HG03108 (cell line): ENCODE data around the gene IGFBP7.
"Not testable (repeated sequence)": the region's sequence is repeated elsewhere in the genome, so short reads cannot be mapped to it uniquely, and the experiment has no call there.

Experiments used
- ATAC-seq: cut with Tn5 transposase; IDR thresholded peaks from one replicate; pipeline ENCODE4 v1.9.1; 2021; ENCODE audit warnings: moderate library complexity; ENCODE audit not compliant: unreplicated experiment

Gene IGFBP7

DNA sequence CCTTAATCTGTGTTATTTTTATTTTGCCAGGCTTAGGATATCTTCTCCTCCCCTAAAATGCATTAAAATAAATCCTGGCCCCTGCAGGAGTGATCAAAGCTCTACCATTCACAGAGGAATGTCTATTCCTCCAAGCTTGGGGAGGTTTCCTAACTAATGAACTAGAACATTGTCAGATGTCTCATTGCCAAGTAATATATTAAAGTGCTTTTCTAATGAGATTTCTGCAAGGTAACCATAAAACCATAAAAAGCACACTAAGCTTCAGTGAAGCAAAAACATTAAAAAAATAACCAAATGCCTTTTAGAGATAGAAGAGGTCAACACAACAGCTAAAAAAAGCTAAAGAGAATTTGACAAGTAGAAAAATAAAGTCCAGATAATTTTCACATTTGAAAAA lies 34.8 kb downstream of the IGFBP7 start:
- no peak for ATAC-seq

DNA sequence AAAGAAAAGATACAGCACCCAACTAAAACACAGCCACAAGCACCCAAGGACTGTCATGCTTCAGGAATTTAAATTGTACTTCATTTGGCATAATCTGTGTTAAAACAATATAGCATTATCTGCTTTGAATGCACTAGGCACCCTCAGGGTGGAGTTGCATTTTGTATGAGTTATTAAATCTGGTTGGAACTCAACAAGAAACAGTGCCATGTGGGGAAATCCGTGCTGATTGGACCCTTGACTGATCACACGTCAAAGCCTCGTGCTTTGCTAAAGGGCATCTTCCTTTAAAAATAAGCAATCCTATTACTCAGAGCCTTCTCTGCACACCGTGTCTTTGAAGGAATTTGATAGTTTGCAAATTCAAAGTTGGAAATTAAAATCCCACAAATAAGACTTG lies 35.4 kb downstream of the IGFBP7 start:
- no peak for ATAC-seq

DNA sequence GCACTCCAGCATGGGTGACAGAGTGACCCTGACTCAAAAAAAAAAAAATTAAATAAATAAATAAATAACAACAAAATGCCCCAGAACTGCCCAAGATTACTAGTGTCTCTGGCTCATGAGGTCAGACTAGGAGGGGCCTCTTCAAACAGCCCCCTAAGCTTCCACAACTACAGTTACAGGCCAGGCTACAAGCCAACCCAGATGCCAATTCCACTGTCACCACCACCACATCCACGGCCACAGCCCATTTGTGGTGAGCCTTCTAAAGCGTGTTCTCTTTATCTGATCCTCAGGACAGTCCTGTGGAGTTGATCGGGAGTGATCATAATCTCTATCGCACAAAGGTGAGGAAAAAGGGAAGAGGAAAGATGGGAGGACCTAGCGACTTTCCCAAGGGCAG lies 36.6 kb downstream of the IGFBP7 start:
- ATAC-seq = no peak

DNA sequence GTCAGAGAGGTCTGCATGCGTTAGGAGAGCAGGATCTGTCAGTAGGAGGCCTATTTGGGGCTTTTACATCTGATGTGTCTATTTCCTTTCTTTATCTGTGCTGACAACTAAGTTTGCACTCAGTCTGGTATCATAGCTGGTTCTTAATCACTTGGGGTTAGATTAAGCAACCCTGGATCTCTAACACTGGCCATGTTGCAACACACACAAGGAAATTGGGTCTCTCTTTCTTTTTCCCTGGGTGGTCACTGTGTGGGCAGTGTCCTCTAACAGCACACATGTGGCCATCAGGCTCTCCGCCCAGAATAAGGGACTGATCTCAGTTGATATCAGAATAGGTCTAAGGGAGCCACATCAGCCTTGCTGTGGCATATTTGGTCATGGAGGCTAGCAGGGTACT lies 38.9 kb downstream of the IGFBP7 start:
- ATAC-seq = no peak

DNA sequence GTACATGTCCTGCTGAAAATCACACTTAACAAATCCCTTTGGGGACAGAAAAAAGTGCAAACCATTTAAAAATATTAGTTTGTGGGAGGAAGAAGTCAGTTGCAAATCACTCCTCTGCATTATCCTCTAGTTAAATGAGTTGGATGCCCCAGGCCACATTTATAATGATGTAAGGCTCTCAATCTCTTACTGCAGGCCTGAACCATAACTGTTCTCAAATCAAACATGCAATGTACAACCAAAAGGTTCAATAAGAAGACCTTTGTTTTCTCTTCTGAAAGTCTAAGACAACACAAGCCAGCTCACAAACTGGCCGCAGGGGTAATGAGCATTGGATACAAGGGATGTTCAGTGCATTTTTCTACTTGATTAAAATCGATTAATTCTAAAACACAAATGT lies 39.7 kb downstream of the IGFBP7 start:
- ATAC-seq = no peak

DNA sequence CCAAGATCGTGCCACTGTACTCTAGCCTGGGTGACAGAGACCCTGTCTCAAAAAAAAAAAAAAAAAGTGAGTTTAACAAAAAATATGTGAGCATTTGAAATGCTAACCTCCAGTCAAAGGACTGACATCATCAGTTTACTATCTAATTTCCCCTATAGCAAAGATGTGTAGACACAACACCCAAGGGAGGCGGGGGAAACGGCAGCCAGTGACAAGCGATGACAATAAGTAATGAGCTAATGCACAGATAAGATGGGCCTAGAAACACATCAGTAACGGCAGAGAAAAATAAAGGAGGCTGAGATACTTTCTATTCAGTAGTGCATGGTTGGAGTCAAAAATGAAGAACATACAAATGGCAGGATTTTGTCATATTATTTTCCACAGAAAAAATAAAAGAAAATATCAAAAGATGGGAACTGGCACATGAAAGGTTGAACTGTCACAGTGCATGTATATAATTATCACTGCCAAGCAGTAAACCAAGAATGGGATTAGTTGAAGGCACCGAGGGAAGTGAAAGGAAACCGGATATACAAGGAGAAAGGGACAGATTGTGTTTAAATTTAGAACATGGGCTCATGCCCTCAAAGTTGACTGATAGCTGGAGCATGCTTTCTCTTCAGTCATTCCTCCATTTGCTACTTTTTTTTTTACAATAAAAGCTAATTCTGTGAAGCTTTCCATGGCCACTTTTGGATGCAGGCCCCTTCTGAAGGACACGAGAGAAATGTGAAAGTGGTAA lies 41.8 kb downstream of the IGFBP7 start:
- ATAC-seq = no peak

DNA sequence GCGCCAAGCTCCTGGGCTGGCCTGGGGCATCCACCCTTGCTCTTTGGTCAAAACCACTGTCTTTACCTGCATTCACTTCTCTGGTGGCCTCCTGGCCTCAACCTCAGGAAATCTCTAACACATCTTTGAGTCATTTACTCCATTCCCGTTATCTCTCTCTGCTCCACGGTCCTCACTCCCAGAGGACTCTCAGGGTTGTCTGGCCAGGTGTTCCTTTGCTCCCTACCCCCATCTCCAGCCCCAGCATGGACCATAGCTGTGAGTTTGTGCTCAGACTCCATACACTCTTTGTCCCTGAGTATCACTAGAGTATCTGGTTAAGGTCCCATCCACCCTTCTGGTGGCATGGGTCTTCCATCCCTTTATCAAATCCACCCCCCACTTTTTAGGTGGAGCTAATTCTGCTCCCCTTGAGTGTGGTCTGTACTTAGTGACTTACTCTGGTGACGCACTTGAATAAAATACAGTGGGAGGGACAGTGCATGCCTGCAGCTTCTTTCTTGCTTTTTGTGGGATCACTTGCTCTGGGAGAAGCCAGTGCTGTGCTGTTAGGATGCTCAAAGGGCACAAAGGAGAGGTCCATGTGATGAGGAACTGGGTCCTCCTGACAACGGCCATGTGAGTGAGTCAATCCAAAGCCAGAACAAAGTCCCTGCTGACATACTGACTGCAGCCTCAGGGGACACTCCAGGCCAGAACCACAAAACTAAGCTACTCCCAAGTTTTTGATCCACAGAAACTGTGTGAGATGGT lies 44.3 kb downstream of the IGFBP7 start:
- no peak for ATAC-seq

DNA sequence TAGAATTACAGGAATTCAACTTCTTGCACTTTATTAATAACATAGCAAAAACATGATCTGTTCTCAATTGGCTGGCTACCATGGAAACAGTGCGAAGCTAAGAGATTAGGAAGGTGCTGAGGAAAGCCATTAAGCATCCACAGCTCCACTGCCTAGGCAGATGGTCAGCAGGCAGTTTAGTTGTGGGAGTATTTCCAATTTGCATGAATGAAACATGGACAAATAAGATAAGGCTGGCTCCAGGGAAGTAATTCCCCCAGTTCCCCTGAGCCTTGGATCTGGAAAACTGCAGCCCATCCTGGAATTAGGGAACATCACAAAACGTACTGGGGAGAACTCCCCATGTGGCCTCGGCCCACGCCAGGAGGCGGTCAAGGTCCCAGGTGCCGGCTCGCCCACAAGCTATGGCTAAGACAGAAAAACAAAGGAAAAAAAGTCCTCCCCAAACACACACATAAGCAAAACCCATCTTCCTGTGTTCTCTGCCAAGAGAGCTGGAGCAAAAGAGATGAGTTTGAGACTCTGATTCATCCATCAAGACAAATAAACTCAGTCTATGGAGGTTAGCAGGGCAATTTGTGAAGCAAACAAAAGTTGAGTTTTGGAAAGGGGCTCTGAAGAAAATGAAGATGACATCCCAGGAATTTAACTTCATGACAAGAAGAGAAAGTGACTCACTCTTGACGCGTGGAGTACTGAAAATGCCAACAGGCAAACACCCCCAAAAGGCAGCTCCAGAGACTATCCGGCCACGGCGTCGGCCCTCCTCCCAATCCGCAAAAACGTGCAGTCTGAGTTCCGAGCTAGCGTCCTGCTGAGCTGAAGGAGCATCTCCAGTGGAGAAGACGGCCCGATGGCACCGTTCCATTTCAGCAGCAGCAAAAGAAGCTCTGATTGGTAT lies 45.1 kb downstream of the IGFBP7 start:
- no peak for ATAC-seq

DNA sequence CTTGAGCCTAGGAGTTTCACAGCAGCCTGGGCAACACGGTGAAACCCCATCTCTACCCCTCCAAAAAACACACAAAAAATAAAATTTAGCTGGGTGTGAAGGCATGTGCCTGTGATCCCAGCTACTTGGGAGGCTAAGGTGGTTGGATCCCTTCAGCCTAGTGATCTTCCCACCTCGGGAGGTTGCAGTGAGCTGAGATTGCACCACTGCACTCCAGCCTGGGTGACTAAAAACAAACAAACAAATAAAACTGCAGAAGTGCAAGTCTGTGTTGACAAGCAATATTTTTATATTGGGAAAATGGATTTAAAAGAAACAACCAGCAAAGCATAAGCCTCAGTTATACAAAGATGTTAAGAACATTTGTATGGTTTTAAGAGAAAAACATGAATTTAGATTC lies 46.1 kb downstream of the IGFBP7 start:
- ATAC-seq = no peak

DNA sequence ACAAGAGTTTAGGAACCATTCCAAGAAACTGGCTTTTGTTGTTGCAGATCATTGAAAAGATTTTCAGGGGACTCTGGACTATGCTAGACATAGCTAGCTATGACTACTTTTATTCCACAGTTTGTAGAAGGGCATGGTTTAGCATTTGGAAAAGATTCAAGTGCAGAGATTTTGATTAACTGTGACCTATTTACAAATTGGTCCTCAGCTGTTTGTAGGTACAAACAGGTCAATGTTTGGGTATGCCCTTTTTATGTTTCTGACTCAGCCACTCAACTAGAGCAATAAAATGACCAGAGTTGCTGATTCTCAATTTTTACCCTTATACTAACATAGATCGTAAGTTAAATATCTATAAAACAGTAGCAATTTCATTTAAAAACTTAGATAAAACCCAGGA lies 46.7 kb downstream of the IGFBP7 start:
- ATAC-seq = no peak

DNA sequence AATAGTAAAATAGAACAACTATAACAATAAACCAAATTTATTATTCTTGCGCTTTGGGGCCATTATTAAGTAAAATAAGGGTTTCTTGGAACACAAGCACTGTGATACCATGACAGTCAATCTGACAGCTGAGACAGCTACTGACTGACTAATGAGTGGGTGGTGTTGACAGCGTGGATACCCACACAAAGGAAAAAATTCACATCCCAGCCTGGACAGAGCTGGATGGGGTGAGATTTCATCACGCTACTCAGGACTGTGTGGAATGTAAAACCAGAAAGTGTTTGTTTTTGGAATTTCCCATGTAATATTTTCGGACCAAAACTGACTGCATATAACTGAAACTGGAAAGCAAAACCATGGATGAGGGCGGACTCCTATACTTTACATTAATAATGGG lies 48.8 kb downstream of the IGFBP7 start:
- no peak for ATAC-seq

DNA sequence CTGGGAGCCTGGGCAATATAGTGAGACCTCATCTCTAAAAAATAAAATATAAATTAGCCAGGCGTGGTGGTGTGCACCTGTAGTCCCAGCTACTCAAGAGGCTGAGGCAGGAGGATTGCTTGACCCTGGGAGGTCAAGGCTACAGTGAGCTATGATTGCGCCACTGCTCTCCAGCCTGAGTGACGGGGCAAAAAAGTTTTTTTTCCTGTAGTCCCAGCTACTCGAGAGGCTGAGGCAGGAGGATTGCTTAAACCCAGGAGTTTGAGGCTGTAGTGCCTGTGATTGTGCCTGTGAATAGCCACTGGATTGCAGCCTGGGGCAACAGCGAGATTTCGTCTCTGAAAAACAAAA lies 49.5 kb downstream of the IGFBP7 start:
- not testable (repeated sequence) for ATAC-seq

DNA sequence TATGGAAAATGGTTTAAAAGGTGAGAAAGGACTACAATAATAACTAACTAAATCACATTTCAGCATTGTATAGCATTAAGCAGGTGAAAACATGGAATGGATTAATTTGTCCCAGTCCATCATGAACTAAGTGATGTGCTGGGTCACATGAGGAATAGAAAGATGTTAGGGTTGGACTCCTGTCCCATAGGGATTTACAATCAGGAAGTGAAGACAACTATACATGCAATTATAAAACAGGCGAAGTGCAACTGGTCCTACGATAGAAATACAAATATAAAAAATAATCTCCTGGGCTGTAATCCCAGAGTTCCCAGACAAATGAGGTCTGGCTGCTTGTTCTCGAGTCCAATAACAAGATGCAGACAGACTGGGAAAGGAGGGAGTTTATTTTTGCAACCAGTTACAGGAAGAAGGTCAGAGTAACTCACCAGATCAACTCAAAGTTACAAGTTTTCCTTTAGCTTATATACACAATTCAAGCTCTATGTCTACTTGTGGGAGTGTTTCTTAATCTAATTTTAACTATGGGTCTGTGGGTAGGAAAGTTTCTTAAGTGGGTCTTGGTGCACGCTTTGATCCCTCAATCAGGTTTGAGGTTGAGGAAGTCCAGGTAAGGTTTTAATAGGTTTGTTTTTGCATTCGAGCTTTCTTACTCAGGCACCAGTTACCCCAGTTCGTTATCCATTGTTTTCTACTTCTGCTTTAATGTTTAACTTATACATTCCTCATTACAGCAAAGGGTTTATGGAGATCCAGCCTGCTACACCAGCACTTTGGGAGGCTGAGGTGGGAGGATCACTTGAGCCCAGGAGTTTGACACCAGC lies 50.1 kb downstream of the IGFBP7 start:
- ATAC-seq = no peak

DNA sequence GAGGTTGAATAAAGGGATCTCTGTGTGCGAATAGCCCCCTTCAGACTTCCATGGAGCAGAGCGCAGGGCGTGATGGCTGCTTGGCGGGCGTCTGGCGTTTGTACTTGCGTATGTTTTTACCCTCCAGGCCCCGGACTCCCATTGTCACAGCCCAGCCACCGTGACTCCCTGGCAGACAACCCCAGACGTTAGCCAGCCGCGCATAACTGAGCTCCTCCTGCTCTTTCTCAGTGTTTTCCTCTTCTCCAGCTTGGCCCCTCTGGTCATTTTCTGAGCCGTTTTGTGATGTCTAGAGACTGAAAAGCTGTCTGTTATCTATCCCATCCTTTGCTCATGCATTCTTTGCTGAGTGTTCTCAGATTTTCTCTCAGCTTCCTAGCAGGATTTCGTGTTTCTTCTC lies 54.3 kb downstream of the IGFBP7 start:
- ATAC-seq = no peak

DNA sequence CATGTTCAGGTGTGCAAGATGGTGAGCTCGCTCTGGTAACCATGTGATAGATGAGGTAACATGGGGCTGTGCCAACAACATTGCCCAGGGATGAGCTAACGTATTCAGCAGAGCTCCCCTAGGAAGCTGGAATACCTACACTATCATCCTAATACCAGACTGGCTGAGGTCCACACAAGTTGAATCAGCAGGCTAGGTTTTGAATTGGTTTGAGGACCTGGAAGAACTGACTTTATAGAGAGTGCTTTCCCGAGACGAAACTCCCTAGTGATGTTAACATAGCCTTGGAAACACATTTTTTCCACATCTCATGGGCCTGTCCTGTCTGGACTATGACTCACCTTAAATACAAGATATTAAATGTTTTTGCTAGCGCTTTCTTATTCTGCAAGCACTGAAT lies 56.7 kb downstream of the IGFBP7 start:
- no peak for ATAC-seq

DNA sequence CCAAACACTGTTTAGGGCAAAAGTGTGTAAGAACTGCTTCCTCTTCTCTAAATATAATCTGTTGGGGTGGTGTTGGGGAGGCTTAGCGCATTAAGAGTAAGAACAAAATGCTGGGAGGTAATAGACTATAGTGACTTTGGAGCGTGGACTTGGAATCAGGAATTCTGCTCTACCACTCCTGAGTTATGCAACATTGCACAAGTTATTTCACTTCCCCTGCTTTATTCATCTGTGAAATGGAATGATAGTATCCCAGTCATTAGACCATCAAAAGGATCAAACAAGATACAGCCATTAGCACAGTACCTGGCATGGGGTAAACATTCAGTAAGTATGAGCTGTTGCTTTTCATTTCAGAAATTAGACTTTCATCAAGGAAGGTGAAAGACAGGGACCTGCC lies 58.7 kb downstream of the IGFBP7 start:
- ATAC-seq = no peak

DNA sequence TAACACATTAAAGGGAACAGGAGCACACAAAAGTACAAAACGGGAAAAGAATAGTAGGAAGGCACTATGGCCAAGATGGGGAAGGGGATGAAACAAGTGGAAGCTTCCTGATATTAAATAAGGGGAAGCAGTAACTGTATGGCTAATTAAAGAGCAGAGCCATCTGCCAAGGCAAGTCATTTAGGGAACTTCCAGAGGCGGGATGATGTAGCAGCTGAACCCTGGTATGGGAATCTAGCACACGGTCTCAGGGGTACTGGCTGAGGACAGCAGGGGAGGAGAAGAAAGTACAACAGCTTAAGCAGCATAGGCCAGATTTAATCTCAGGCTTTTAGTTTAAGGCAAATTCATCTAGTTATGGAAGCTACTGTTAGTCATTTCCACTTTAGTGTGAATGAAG lies 59.1 kb downstream of the IGFBP7 start:
- no peak for ATAC-seq

DNA sequence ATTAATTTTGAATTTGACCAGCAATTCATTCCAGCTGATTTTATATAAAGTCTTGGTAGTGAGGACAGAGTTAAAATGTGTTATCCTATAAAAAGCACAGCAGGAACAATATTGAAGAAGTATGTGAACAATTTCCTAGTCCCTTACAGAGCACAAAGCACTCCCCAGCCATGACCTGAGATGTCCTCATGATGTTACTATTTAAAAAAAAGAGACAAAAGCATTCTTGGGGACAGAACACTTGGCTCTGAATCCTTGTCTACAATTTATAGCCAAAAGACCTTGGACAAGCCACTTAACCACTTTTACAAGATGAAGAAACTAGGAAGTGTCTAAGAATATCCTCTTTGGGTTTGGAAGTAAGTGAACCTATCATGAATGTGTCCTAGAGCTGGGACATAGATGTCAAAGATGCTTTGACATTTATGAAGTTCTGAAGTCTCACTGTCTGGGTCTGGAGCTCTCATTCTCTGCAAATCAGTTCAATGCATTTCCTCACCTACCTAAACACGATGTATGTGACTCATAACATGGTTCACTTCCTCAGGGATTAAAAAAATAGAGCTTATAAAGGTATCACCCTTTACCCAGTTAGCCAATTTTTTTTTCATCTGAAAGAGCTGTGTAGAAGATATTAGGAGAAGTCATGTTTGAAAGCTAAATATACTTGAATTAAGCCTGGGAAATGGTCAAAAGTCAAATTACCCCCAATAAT lies 61.4 kb downstream of the IGFBP7 start:
- no peak for ATAC-seq

DNA sequence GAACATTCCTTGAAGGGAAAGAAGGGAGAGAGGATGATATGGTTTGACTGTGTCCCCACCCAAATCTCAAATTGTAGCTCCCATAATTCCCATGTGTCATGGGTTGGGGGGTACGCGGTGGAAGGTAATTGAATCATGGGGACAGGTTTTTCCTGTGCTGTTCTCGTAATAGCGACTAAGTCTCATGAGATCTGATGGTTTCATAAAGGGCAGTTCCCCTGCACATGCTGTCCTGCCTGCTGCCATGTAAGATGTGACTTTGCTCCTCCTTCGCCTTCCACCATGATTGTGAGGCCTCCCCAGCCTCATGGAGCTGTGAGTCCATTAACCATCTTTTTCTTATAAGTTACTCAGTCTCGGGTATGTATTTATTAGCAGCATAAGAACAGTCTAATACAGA lies 63.1 kb downstream of the IGFBP7 start:
- not testable (repeated sequence) for ATAC-seq

DNA sequence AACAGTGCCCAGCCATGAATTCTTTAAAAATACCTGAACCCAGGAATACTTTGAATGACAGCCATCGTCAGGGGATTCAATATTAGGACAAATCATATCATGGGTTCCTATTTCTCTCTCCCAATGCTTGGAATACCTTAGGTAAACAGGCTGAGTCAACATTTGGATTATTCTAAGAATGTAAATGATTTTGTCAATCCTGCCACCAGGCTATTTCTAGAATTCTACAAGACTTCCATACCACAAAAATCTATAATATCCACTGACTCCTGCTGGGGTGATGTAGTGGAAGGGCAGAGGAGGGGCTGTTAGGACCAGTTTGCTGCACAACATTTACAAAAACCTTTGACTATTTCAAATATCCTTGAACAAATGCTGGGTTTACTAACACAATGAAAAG lies 65.2 kb downstream of the IGFBP7 start:
- no peak for ATAC-seq
